ENCODE measurements around the gene ASTL.
"Not testable (repeated sequence)": the region's sequence is repeated elsewhere in the genome, so short reads cannot be mapped to it uniquely, and the experiment has no call there.

ASTL gene

DNA sequence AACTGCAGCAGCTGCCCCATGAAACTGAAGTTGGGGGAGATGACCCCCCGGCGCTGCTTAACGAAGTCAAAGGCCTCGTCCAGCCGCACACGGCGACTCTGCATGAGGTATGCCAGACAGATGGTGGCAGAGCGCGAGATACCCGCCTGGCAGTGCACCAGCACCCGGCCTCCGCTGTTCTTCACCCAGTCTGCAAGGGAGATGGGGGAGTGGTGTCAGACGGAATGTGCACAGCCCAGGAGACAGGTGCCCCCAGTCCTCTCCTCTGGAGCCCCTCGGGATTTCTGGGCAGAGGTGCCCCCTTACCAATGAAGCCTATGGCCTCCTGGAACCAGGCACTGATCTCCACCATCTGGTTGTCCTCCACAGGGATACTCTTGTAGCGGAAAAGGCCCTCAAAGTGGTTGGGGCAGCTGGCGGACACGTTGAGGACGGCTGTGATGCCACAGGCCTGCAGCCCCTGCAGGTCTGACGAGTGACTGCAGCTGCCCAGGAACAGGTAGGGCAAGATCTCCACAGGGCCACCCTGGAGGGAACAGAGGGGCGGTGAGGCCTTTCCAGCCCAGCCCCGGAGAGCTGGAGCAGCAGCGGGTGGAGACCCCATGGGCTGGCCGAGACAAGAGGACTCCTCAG is 5.7 kb upstream of the ASTL start:
- no peak for TF ChIP-seq CTCF (conservative IDR thresholded peaks at IDR 0.05; ENCODE audit: low read length)
- peak overlapping the region; percentile 54 for H3K4me3 ChIP-seq (ENCODE audit: low read length)
- no peak for DNase-seq (ENCODE audit: low read depth)

GRCh38 chr2:96143231-96143847 is 5.0 kb upstream of the ASTL start:
- no peak for TF ChIP-seq CTCF (conservative IDR thresholded peaks at IDR 0.05; ENCODE audit: low read length)
- DNase-seq (ENCODE audit: low read depth): no peak
- H3K4me3 ChIP-seq (ENCODE audit: low read length): no peak overlapping the region

- DNase-seq (ENCODE audit: low read depth): no peak
- TF ChIP-seq CTCF (conservative IDR thresholded peaks at IDR 0.05; ENCODE audit: low read length): no peak
- no peak overlapping the region for H3K4me3 ChIP-seq (ENCODE audit: low read length)
Observed at GRCh38 chr2:96142217-96143113, 4.2 kb upstream of the ASTL start.

DNA sequence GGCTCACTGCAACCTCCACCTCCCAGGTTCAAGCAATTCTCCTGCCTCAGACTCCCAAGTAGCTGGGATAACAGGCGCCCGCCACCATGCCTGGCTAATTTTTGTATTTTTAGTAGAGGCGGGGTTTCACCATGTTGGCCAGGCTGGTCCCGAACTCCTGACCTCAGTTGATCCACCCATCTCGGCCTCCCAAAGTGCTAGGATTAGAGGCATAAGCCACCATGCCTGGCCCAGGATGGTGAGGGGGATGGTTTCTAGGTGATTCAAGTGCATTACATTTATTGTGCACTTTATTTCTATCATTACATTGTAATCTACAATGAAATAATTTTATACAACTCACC is 3.3 kb upstream of the ASTL start:
- DNase-seq (ENCODE audit: low read depth); H3K4me3 ChIP-seq (ENCODE audit: low read length): not testable (repeated sequence)

DNA sequence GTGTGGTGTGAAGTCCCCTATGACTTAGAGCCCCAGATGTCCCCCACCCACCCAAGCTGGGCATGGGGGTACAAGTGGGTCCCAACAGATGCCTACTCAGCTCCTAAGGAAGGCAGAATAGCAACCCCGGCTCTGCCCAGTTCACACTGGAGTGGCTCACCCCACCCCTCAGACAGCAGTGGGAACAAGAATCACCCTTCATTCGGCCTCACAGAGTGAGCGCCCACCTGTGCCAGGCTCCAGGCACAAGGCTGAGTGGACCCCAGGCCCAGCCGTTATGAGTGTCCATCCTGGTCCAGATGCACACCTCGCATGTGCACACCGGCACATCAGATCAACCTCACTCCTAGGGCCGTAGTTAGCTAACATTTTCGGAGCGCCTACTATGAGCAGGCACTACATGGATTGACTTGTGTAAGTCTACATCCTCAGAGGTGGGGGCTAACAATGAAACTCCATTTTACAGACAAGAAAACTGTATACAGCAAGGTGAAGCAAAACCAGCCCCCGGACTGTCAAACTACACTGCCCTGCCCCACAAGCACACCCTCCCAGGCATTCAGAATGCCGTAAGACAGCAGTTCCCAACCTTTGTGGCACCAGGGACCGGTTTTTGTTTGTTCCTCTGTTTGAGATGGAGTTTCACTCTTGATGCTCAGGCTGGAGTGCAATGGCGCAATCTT is 2.8 kb upstream of the ASTL start:
- no peak overlapping the region for H3K4me3 ChIP-seq (ENCODE audit: low read length)
- DNase-seq (ENCODE audit: low read depth): no peak
- TF ChIP-seq CTCF (conservative IDR thresholded peaks at IDR 0.05; ENCODE audit: low read length): no peak

GRCh38 chr2:96139181-96139758 is 968 bp upstream of the ASTL start:
- no peak for DNase-seq (ENCODE audit: low read depth)
- no peak for TF ChIP-seq CTCF (conservative IDR thresholded peaks at IDR 0.05; ENCODE audit: low read length)
- no peak overlapping the region for H3K4me3 ChIP-seq (ENCODE audit: low read length)
